Stimulated activated naive CD4-positive, alpha-beta T cell (primary cell): ENCODE measurements around the gene SIX1.

ENCODE experiments used
- DNase-seq, 6 experiments: peaks; one replicate each; lab custom pipeline; 2025; lab: John Stamatoyannopoulos, UW

SIX1 gene

GRCh38 chr14:60642270-60643140, 6.8 kb downstream of the SIX1 start:
- no peak for DNase-seq

GRCh38 chr14:60641742-60642269, 7.5 kb downstream of the SIX1 start:
- DNase-seq = no peak

- DNase-seq = no peak
Measured at GRCh38 chr14:60640859-60641741, 8.2 kb downstream of the SIX1 start.

- DNase-seq = no peak
Measured at GRCh38 chr14:60639674-60640073, 9.6 kb downstream of the SIX1 start.

GRCh38 chr14:60637479-60638315, 11.6 kb downstream of the SIX1 start:
- DNase-seq = no peak

- no peak for DNase-seq
Measured at GRCh38 chr14:60636879-60637478, 12.3 kb downstream of the SIX1 start.

GRCh38 chr14:60634153-60634552, 15.1 kb downstream of the SIX1 start:
- DNase-seq = no peak

GRCh38 chr14:60632777-60633176, 16.5 kb downstream of the SIX1 start:
- no peak for DNase-seq

- DNase-seq = no peak
Measured at GRCh38 chr14:60632257-60632656, 17.0 kb downstream of the SIX1 start.

- DNase-seq = no peak
Measured at GRCh38 chr14:60631842-60632241, 17.4 kb downstream of the SIX1 start.

- no peak for DNase-seq
Measured at GRCh38 chr14:60630129-60630528, 19.1 kb downstream of the SIX1 start.

- DNase-seq = no peak
Measured at GRCh38 chr14:60628892-60629291, 20.4 kb downstream of the SIX1 start.

- DNase-seq = no peak
Measured at GRCh38 chr14:60622917-60623257, 26.4 kb downstream of the SIX1 start.

GRCh38 chr14:60622210-60622916, 26.9 kb downstream of the SIX1 start:
- no peak for DNase-seq

GRCh38 chr14:60621386-60621785, 27.9 kb downstream of the SIX1 start:
- no peak for DNase-seq

- no peak for DNase-seq
Measured at GRCh38 chr14:60618241-60618640, 31.0 kb downstream of the SIX1 start.

- no peak for DNase-seq
Measured at GRCh38 chr14:60616461-60616959, 32.8 kb downstream of the SIX1 start.

- no peak for DNase-seq
Measured at GRCh38 chr14:60602291-60602690, 47.0 kb downstream of the SIX1 start.

- DNase-seq = no peak
Measured at GRCh38 chr14:60599727-60600126, 49.5 kb downstream of the SIX1 start.

GRCh38 chr14:60596139-60596538, 53.1 kb downstream of the SIX1 start:
- no peak for DNase-seq

GRCh38 chr14:60594062-60594461, 55.2 kb downstream of the SIX1 start:
- DNase-seq = no peak
